Ovary (tissue), 3 donors: ENCODE data around the gene NSL1.

Experiments
- POLR2A ChIP-seq: fragments of 450-650 bp; IDR thresholded peaks from one replicate; pipeline ENCODE4 v1.6.1; 2017; ENCODE audit warnings: antibody characterized with exemption, mild to moderate bottlenecking, moderate library complexity
- TF ChIP-seq, protein P1 (sequence below), 3 donors: fragments of 450-650 bp in 2 of 3; fragments of 200-600 bp in 1 of 3; IDR thresholded peaks; one replicate each; pipeline versions ENCODE4 v1.5.1 to v1.8.0; 2016 to 2022; ENCODE audit warnings: antibody characterized with exemption in 3 of 3, mild to moderate bottlenecking in 1 of 3
- donor health status: DM: no; HTN: no; CAD: no.

DNA sequence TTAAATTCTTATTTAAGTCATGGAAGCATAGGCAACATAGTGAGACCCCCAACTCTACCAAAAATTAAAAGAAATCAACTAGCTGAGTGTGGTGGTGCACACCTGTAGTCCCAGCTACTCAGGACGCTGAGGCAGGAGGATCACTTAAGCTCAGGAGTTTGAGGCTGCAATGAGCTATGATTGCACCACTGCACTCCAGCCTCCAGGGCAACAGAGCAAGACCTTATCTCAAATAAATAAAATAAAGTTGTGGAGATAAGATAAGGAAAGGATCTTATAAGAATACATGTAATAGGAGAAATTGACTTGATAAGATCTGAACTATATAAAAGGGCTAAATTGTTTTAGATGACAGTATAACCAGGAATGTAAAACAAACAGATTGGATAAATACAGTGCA, 89.7 kb downstream of the NSL1 start:
- TF ChIP-seq, protein P1, sequence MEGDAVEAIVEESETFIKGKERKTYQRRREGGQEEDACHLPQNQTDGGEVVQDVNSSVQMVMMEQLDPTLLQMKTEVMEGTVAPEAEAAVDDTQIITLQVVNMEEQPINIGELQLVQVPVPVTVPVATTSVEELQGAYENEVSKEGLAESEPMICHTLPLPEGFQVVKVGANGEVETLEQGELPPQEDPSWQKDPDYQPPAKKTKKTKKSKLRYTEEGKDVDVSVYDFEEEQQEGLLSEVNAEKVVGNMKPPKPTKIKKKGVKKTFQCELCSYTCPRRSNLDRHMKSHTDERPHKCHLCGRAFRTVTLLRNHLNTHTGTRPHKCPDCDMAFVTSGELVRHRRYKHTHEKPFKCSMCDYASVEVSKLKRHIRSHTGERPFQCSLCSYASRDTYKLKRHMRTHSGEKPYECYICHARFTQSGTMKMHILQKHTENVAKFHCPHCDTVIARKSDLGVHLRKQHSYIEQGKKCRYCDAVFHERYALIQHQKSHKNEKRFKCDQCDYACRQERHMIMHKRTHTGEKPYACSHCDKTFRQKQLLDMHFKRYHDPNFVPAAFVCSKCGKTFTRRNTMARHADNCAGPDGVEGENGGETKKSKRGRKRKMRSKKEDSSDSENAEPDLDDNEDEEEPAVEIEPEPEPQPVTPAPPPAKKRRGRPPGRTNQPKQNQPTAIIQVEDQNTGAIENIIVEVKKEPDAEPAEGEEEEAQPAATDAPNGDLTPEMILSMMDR (IDR thresholded peaks at IDR 0.05) = no peak
- TF ChIP-seq POLR2A = no peak
